CD4-positive, alpha-beta memory T cell (primary cell): Measurements from ENCODE around the gene SKAP2. TPM values are rescaled to one million over a fixed set of nuclear protein-coding genes. Genes with fewer than 3 reads are reported as not detected.

ENCODE experiments used
- CTCF ChIA-PET: fragments of 350-600 bp; sonication (Branson Sonifier 250); formaldehyde crosslinking; loops from one replicate; lab custom pipeline; 2021; ENCODE audit warnings: inconsistent platforms; ENCODE audit not compliant: partially characterized antibody; lab: Charles Lee
- POLR2A ChIA-PET: fragments of 350-600 bp; sonication (Branson Sonifier 250); formaldehyde crosslinking; loops from one replicate; lab custom pipeline; 2021; ENCODE audit not compliant: partially characterized antibody; lab: Charles Lee
- DNase-seq, 5 donors: peaks; one replicate each; pipeline versions ENCODE4 v3.0.0 to v3.0.0-alpha.2; 2020 to 2022; ENCODE audit warnings: mixed read lengths in 1 of 5
- H3K27ac ChIP-seq: one replicate; pipeline ENCODE4 v1.7.0; 2013; ENCODE audit warnings: low read depth, low read length
- H3K27me3 ChIP-seq: 2 replicates; pipeline ENCODE4 v1.7.0; 2013; ENCODE audit warnings: mild to moderate bottlenecking, low read length, moderate library complexity; ENCODE audit not compliant: insufficient read depth
- H3K36me3 ChIP-seq: 2 replicates; pipeline ENCODE4 v1.7.0; 2013; ENCODE audit warnings: mild to moderate bottlenecking, low read length, moderate library complexity; ENCODE audit not compliant: insufficient read depth
- H3K4me1 ChIP-seq: 2 replicates; pipeline ENCODE4 v1.7.0; 2013; ENCODE audit warnings: mild to moderate bottlenecking, low read length, moderate library complexity; ENCODE audit not compliant: insufficient read depth
- H3K4me3 ChIP-seq, 2 donors: one replicate each; pipeline ENCODE4 v1.7.0; 2013; ENCODE audit warnings: low read length in 2 of 2, mild to moderate bottlenecking in 1 of 2
- H3K9me3 ChIP-seq, 2 donors: one replicate each; pipeline ENCODE4 v1.7.0; 2013; ENCODE audit warnings: low read length in 2 of 2, control low read depth in 1 of 2; ENCODE audit not compliant: control insufficient read depth in 1 of 2
- H3K27ac Mint-ChIP-seq, 7 donors: one replicate each; pipeline ENCODE4 v1.8.0; 2020 to 2021; ENCODE audit warnings: mixed read lengths in 7 of 7, mild to moderate bottlenecking in 6 of 7, inconsistent platforms in 3 of 7, moderate library complexity in 3 of 7
- H3K27me3 Mint-ChIP-seq, 2 donors: one replicate each; pipeline ENCODE4 v1.8.0; 2020 to 2021; ENCODE audit warnings: mixed read lengths in 2 of 2
- H3K36me3 Mint-ChIP-seq, 2 donors: one replicate each; pipeline ENCODE4 v1.8.0; 2020 to 2021; ENCODE audit warnings: mixed read lengths in 2 of 2, inconsistent platforms in 1 of 2, mild to moderate bottlenecking in 1 of 2
- H3K4me1 Mint-ChIP-seq, 4 donors: one replicate each; pipeline ENCODE4 v1.8.0; 2020 to 2021; ENCODE audit warnings: mixed read lengths in 4 of 4, mild to moderate bottlenecking in 1 of 4
- H3K4me3 Mint-ChIP-seq, 8 donors: one replicate each; pipeline ENCODE4 v1.8.0; 2020 to 2021; ENCODE audit warnings: mixed read lengths in 8 of 8, mild to moderate bottlenecking in 7 of 8, moderate library complexity in 6 of 8, inconsistent platforms in 3 of 8
- H3K9me3 Mint-ChIP-seq, 8 donors: one replicate each; pipeline ENCODE4 v1.8.0; 2020 to 2021; ENCODE audit warnings: mixed read lengths in 8 of 8, mild to moderate bottlenecking in 5 of 8, inconsistent platforms in 3 of 8, moderate library complexity in 1 of 8
- intact Hi-C: fragments of 100-400 bp; cut with micrococcal nuclease; formaldehyde crosslinking; loops from one replicate; pipeline ENCODE4 v1.15.1; 2023
- polyA plus RNA-seq, 2 donors: library from polyadenylated mRNA; unstranded; fragments of 300-500 nt; fragmentation: Illumina TruSeq; gene quantifications; one replicate each; pipeline ENCODE4 v1.2.3, GENCODE V29; 2021
- total RNA-seq, 2 experiments: library from RNA; stranded (reverse); gene quantifications; one replicate each; pipeline ENCODE4 v1.2.3, GENCODE V29; 2021

Gene SKAP2
- total and polyA plus RNA-seq, 4 experiments from 2014 or later: 6.8 to 25.6 (median 11.3) TPM

DNA sequence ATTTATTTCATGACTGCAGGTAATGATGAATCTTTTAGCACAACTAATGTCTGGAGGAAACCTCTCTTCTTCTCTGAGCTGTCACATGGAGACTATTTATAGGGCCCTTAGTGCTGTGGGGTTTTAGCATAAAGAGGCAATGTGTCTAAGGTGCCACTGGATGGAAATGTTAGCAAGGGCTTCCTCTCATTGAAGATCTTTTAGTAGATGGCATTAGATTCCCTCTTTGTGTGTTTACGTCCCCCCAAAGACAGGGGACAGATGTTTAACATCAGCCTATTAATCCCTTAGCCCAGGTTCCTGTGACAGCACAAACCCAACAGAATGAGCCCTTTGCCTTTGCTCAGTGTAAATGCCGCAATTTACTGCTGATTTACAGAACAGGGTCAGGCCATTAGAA lies 208.6 kb downstream of the SKAP2 start:
- POLR2A ChIA-PET: no interaction called here
- Mint-ChIP-seq H3K9me3 (no peaks in the 10 kb centered on the region), H3K27ac (no peak overlapping the region), H3K4me3 (no peak overlapping the region), H3K27me3 (peaks cover 5 to 23% of the 10 kb centered on the region in 2 donors), H3K36me3 (no peaks in the 10 kb centered on the region), H3K4me1 (no peaks in the 10 kb centered on the region)
- no peak overlapping the region for H3K4me3 ChIP-seq
- no peaks in the 10 kb centered on the region for H3K9me3 ChIP-seq
- intact Hi-C loops: no loop called here
- no peaks in the 10 kb centered on the region for H3K4me1 ChIP-seq
- CTCF ChIA-PET: interaction anchor here (1.0 to 1.4 kb wide), 4 partner anchors 9 to 286 kb away, joined by 3 to 4 read pairs (median 3); no protein-coding TSS in a partner anchor
- H3K27me3 ChIP-seq: no peaks in the 10 kb centered on the region
- H3K36me3 ChIP-seq: no peaks in the 10 kb centered on the region
- DNase-seq: no peak
- no peak overlapping the region for H3K27ac ChIP-seq

DNA sequence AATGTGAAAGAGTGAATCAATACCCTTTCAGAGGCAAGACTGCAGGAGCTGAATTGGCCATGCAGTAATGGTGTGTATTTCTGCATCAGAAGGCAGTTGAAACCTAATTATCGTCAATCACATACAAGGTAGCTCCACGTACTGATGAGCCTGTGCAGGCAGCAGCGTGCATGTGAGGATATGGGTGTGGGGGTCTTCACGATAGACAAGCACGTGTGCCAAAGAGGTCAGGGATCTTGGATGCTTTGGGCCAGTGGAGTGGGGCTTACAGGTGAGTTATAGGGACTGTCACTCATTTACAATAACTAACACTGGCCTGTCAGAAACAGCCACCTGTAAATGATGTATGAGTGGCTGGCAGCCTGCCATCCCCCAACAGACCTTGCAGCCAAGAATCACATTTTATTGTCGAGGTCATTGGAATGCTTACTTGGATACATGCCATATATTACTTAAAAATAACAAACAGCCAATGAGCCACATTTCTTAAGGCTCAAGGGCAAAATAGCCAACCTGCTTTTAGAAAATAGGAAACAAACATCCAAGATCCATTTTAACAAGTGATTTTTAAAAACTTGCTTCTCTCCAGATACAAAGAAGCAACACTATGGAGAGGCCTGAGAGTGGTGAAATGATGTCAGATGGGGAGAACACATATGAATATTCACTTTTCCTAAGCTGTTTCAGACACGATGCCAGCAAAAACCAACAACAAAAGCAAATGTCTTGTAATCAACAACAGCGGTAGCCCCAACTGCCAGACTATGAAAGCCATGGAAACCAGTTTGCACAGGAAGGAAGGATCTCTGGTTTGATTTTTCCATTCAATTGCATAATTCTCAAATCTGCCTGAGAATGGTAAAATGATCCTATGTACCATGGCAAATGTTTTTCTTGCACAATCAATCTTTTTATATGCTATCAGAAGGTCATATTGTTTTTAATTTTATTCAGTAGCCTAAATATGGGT lies 210.7 kb downstream of the SKAP2 start:
- H3K4me3 ChIP-seq: no peak overlapping the region
- H3K36me3 Mint-ChIP-seq: no peaks in the 10 kb centered on the region
- peaks cover 6 to 20% of the 10 kb centered on the region in 2 donors for H3K27me3 Mint-ChIP-seq
- POLR2A ChIA-PET: no interaction called here
- H3K4me1 Mint-ChIP-seq: no peaks in the 10 kb centered on the region
- no peaks in the 10 kb centered on the region for H3K9me3 ChIP-seq
- H3K27ac ChIP-seq: no peak overlapping the region
- no peak overlapping the region for H3K27ac Mint-ChIP-seq
- CTCF ChIA-PET: no interaction called here
- no peaks in the 10 kb centered on the region for H3K27me3 ChIP-seq
- no peaks in the 10 kb centered on the region for H3K9me3 Mint-ChIP-seq
- no peak for DNase-seq
- no peaks in the 10 kb centered on the region for H3K36me3 ChIP-seq
- H3K4me3 Mint-ChIP-seq: no peak overlapping the region
- intact Hi-C loops: no loop called here
- H3K4me1 ChIP-seq: no peaks in the 10 kb centered on the region

DNA sequence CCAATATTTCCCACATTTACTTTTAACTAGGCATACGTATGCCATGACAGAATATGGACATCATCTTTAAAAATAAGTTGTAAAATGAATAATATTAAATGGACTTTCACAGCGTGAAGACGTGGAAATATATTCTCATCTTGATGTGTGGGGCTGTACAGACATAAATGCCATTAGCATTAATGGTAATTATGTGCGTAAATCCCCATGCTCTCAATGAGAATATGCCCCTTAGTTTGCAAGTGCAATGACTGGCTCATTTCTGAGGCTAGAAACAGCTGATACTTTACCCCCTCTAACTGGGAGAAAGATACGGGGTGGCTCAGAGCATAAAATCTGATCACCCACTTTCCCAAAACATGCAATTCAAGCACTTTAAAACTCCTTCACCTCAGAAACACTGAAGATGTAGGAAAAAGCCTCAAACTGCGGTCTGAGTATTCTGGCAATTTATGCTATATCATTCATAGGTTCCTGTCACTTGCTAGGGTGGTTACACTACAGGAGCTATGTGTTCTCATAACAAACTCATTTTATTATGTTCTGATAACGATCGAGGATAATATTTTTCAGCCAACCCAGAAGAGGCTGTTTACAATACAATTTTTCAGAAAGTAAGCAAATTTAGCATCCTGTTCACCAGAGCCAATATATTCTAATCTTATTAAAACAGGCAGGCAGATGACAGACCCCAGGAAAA lies 211.8 kb downstream of the SKAP2 start:
- DNase-seq: no peak
- Histone ChIP-seq H3K27ac (no peak overlapping the region), H3K4me3 (no peak overlapping the region), H3K9me3 (no peaks in the 10 kb centered on the region), H3K4me1 (no peaks in the 10 kb centered on the region), H3K36me3 (no peaks in the 10 kb centered on the region), H3K27me3 (no peaks in the 10 kb centered on the region)
- no peak overlapping the region for H3K27ac Mint-ChIP-seq
- H3K36me3 Mint-ChIP-seq: no peaks in the 10 kb centered on the region
- H3K9me3 Mint-ChIP-seq: no peaks in the 10 kb centered on the region
- intact Hi-C loops: no loop called here
- POLR2A ChIA-PET: no interaction called here
- no peak overlapping the region for H3K4me3 Mint-ChIP-seq
- H3K27me3 Mint-ChIP-seq: peaks cover 4 to 24% of the 10 kb centered on the region in 2 donors
- H3K4me1 Mint-ChIP-seq: no peaks in the 10 kb centered on the region
- CTCF ChIA-PET: no interaction called here

DNA sequence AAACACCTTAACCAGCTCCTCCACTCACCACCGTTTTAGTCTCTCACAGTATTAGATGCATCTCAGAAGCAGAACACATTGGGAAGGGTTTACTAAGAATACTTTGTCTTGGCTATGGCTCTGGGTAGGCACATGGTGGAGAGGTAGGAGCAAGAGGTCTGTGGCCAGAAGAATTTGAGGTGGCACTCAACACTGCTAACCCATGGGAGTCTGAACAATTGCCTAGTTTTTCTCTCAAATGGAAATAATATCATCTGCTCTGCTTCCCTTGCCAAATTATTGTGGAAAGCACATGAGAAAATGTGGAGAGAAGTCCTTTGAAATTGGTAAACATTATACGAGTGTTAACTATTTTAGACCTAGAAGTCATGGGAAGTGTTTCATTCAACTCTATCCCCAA lies 214.3 kb downstream of the SKAP2 start:
- no peaks in the 10 kb centered on the region for H3K9me3 ChIP-seq
- CTCF ChIA-PET: no interaction called here
- no peak overlapping the region for H3K4me3 Mint-ChIP-seq
- H3K27me3 ChIP-seq: no peaks in the 10 kb centered on the region
- H3K36me3 Mint-ChIP-seq: no peaks in the 10 kb centered on the region
- no peaks in the 10 kb centered on the region for H3K4me1 Mint-ChIP-seq
- H3K4me1 ChIP-seq: no peaks in the 10 kb centered on the region
- intact Hi-C loops: no loop called here
- H3K27ac Mint-ChIP-seq: no peak overlapping the region
- no peak for DNase-seq
- no peak overlapping the region for H3K27ac ChIP-seq
- no peaks in the 10 kb centered on the region for H3K36me3 ChIP-seq
- H3K9me3 Mint-ChIP-seq: no peaks in the 10 kb centered on the region
- peaks cover 3 to 11% of the 10 kb centered on the region in 2 donors for H3K27me3 Mint-ChIP-seq
- POLR2A ChIA-PET: no interaction called here
- H3K4me3 ChIP-seq: no peak overlapping the region

DNA sequence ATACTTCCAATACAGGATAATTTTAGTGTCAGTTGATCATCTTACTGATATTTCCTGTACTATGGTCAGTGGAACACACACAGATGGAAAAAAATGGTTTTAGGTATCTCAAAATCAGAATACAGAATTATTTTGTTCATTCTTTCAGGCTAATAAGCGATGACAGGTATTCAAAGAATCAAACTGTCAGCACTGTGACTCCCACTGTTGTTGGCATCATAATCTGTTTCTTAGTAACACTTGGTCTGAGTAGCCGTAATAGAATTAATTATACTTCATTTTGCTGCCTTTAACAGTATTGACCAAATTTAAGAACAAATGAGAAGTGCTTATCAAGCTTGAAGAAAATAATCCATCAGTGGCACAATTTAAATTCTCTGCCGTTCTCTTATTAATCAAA lies 215.0 kb downstream of the SKAP2 start:
- Histone ChIP-seq H3K9me3 (no peaks in the 10 kb centered on the region), H3K4me3 (no peak overlapping the region), H3K27me3 (no peaks in the 10 kb centered on the region), H3K4me1 (no peaks in the 10 kb centered on the region), H3K27ac (no peak overlapping the region), H3K36me3 (no peaks in the 10 kb centered on the region)
- intact Hi-C loops: no loop called here
- H3K27me3 Mint-ChIP-seq: peaks cover 3 to 11% of the 10 kb centered on the region in 2 donors
- DNase-seq: no peak
- H3K4me1 Mint-ChIP-seq: no peaks in the 10 kb centered on the region
- no peaks in the 10 kb centered on the region for H3K36me3 Mint-ChIP-seq
- ChIA-PET CTCF (no interaction called here), POLR2A (no interaction called here)
- no peak overlapping the region for H3K4me3 Mint-ChIP-seq
- no peaks in the 10 kb centered on the region for H3K9me3 Mint-ChIP-seq
- H3K27ac Mint-ChIP-seq: no peak overlapping the region

DNA sequence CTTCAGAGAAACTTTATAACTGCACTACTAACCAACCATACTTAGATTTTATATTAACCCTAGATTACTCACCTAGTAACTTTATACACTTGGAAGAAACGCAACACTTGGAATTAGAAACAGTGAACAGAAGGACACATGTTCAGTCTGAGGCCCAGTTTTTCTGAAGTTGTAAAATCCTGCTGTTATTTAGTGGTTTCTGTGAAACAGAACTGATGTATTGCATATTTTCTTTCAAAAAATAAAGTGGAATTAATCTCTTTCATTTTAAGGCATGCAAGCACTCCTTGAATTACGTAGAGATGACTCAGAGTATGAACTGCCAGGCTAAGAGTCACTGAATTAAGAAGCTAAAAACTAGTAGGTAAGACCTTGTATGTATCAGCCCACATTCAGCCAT lies 215.8 kb downstream of the SKAP2 start:
- no peak for DNase-seq
- POLR2A ChIA-PET: no interaction called here
- Histone ChIP-seq H3K4me3 (no peak overlapping the region), H3K36me3 (no peaks in the 10 kb centered on the region), H3K4me1 (no peaks in the 10 kb centered on the region), H3K27me3 (no peaks in the 10 kb centered on the region), H3K9me3 (no peaks in the 10 kb centered on the region), H3K27ac (no peak overlapping the region)
- H3K27ac Mint-ChIP-seq: no peak overlapping the region
- no peaks in the 10 kb centered on the region for H3K36me3 Mint-ChIP-seq
- peaks cover 3 to 6% of the 10 kb centered on the region in 2 donors for H3K27me3 Mint-ChIP-seq
- no peaks in the 10 kb centered on the region for H3K4me1 Mint-ChIP-seq
- intact Hi-C loops: no loop called here
- CTCF ChIA-PET: no interaction called here
- H3K9me3 Mint-ChIP-seq: no peaks in the 10 kb centered on the region
- no peak overlapping the region for H3K4me3 Mint-ChIP-seq

DNA sequence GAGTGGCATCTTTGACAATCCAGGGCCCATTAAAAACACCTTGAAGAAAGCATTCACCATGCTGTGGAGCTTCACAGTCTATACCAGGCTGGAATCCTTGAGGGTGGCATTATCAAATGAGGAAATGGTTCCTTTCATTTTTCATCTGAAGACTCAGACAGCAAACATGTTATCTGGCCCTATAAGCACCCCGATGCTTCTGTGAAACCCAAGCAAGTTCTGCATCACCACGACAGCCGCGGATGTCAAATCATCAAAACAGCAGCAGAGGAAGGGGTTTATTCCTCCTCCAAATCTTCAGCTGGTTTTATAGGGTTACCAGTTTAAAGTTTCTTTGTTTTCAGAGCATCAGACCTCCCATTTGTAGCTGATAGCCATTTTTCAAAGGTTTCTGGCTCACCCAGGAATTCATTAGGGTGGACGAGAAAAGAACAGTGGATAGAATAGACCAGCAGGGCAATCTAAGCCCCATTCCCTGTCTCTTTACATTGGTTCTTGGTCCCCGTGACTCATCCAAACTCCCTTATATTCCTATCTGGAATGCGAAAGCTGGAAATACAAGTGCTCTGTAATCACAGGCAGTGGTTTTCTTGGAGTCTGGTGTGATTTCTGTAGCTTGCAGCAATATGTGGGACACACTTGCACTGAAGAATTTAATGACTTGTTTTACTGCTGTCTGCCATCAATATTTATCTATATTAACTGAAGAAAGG lies 217.9 kb downstream of the SKAP2 start:
- Mint-ChIP-seq H3K36me3 (no peaks in the 10 kb centered on the region), H3K27me3 (peaks cover 1 to 7% of the 10 kb centered on the region in 2 donors), H3K27ac (no peak overlapping the region), H3K9me3 (no peaks in the 10 kb centered on the region), H3K4me1 (no peaks in the 10 kb centered on the region), H3K4me3 (no peak overlapping the region)
- H3K27me3 ChIP-seq: no peaks in the 10 kb centered on the region
- intact Hi-C loops: no loop called here
- no peaks in the 10 kb centered on the region for H3K4me1 ChIP-seq
- DNase-seq: no peak
- H3K27ac ChIP-seq: no peak overlapping the region
- no peaks in the 10 kb centered on the region for H3K9me3 ChIP-seq
- H3K4me3 ChIP-seq: no peak overlapping the region
- POLR2A ChIA-PET: no interaction called here
- no peaks in the 10 kb centered on the region for H3K36me3 ChIP-seq
- CTCF ChIA-PET: no interaction called here
